ENCODE data around the gene CEPT1.

CEPT1 gene

GRCh38 chr1:111228748-111229126 is 88.7 kb downstream of the CEPT1 start:
- no peak for DNase-seq

- no peak for DNase-seq
Measured at GRCh38 chr1:111232134-111232533, 92.1 kb downstream of the CEPT1 start.

GRCh38 chr1:111234258-111234657 is 94.2 kb downstream of the CEPT1 start:
- DNase-seq, result no peak

Measured in NK-92 treated with Interleukin-12 subunit alpha and Interleukin-12 subunit beta, amount 100 ng/mL, for 24 hours (cell line).